ENCODE measurements around the gene PPM1H.

DNA sequence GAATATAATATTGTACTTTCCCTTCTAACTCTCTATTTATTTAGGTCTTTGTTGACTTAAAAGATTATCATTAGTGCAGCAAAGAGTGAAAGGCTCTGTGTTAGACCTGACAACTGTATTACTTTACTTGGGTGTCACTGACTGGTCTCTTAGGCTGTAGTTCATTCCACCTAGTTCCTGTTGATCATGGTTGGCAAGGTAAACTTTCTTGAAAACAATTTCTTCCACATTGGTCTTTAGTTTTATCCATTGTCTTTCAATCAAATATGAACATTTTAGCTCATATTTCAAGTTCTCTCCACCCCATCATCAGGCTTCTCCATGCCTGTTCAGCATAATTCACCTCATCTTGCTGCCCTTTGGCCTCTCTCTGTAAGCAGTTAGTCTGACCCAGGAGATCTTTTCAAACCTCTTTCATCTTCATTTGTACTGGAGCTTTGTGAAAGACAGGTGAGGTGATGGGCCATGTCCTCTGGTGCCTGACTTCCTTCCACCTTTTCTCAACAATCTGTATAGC is 32.1 kb upstream of the PPM1H start:
- TF ChIP-seq, protein P1, sequence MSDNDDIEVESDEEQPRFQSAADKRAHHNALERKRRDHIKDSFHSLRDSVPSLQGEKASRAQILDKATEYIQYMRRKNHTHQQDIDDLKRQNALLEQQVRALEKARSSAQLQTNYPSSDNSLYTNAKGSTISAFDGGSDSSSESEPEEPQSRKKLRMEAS (IDR thresholded peaks at IDR 0.05) = no peak
- TF ChIP-seq EP300 (IDR thresholded peaks at IDR 0.05; ENCODE audit: borderline replicate concordance) = no peak
- TF ChIP-seq CREB1 (IDR thresholded peaks at IDR 0.05; ENCODE audit: low read depth) = no peak

Measured in Ishikawa (cell line).